GM19238 (cell line): ENCODE results near the gene WASL.
"Not testable (repeated sequence)": the region's sequence is repeated elsewhere in the genome, so short reads cannot be mapped to it uniquely, and the experiment has no call there.

Experiments used
- DNase-seq: peaks from one replicate; pipeline ENCODE4 v3.0.0; 2011; ENCODE audit warnings: low spot score; ENCODE audit not compliant: insufficient read length

The WASL gene

GRCh38 chr7:123769371-123769770 is 20.6 kb upstream of the WASL start:
- no peak for DNase-seq

GRCh38 chr7:123768493-123768892 is 19.7 kb upstream of the WASL start:
- DNase-seq: no peak

GRCh38 chr7:123763191-123763661 is 14.4 kb upstream of the WASL start:
- DNase-seq: no peak

GRCh38 chr7:123761729-123762128 is 12.9 kb upstream of the WASL start:
- DNase-seq: no peak

GRCh38 chr7:123757095-123757494 is 8.3 kb upstream of the WASL start:
- DNase-seq: no peak

GRCh38 chr7:123755338-123755737 is 6.5 kb upstream of the WASL start:
- DNase-seq: no peak

GRCh38 chr7:123754271-123754871 is 5.6 kb upstream of the WASL start:
- DNase-seq: no peak

- DNase-seq: no peak
These were observed 3.7 kb upstream of the WASL start for GRCh38 chr7:123752534-123752933.

- DNase-seq: no peak
These were observed 3.0 kb upstream of the WASL start for GRCh38 chr7:123751821-123752220.

GRCh38 chr7:123750389-123751230 is 1.8 kb upstream of the WASL start:
- no peak for DNase-seq

- peak; percentile 6 for DNase-seq
These were observed 694 bp upstream of the WASL start for GRCh38 chr7:123749537-123749857.

GRCh38 chr7:123748171-123748733 is 551 bp downstream of the WASL start:
- peak; percentile 3 for DNase-seq

- DNase-seq: peak; percentile 8
These were observed 1.1 kb downstream of the WASL start for GRCh38 chr7:123747620-123748141.

- no peak for DNase-seq
These were observed 1.8 kb downstream of the WASL start for GRCh38 chr7:123746931-123747488.

GRCh38 chr7:123746055-123746454 is 2.7 kb downstream of the WASL start:
- DNase-seq: no peak

- no peak for DNase-seq
These were observed 3.4 kb downstream of the WASL start for GRCh38 chr7:123745437-123745836.

GRCh38 chr7:123744416-123744815 is 4.4 kb downstream of the WASL start:
- DNase-seq: no peak

GRCh38 chr7:123741940-123742339 is 6.9 kb downstream of the WASL start:
- no peak for DNase-seq

- DNase-seq: no peak
These were observed 10.0 kb downstream of the WASL start for GRCh38 chr7:123738808-123739207.

- no peak for DNase-seq
These were observed 10.4 kb downstream of the WASL start for GRCh38 chr7:123738356-123738755.

- not testable (repeated sequence) for DNase-seq
These were observed 11.6 kb downstream of the WASL start for GRCh38 chr7:123737168-123737674.

- DNase-seq: no peak
These were observed 13.3 kb downstream of the WASL start for GRCh38 chr7:123735539-123735938.
